ENCODE data around the gene ARSB.

DNA sequence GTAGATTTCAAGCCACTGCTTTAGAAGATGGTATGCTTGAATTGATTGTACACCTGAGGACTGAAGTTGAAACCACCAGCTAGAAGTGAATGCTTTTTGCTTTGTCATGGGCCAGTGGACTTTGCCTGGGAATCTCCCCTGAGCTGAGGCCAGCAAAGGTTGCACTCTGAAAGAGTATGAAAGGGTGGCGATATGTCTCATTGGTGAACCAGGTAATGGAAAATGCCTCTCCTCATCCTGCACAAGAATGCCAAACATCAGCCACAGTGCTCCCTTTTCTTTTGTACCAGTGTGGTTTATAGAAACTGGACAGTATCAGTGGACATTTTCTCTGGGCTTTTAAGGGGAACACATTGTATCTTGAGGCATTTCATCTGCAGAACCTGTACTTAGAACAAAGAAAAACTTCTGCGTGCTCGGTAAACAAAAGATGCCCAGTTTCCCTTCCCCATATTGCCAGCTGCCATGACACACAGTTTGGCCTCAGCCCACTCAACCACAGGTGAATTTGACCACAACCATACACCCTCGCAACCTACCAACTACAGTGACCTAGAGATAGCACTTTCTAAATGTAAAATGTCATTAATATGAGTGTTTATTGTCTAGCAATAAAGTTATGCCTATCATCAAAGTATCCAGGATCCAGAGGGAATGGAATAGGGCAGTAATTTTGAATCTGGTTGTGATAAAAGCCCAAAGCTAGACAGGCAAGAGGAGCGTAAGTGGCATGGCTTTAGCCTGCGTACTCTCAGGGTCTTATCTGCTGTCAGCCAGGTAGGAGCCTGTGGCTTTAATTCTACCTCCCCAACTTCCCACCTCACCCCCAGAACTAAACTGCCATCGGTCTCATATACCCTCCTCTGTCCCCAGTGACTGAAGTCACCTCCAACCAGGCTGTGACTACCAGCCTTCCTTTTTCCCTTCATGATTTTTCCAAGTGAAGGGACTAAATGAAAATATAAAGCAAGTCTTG is 257.0 kb downstream of the ARSB start:
- TF ChIP-seq, protein P1, sequence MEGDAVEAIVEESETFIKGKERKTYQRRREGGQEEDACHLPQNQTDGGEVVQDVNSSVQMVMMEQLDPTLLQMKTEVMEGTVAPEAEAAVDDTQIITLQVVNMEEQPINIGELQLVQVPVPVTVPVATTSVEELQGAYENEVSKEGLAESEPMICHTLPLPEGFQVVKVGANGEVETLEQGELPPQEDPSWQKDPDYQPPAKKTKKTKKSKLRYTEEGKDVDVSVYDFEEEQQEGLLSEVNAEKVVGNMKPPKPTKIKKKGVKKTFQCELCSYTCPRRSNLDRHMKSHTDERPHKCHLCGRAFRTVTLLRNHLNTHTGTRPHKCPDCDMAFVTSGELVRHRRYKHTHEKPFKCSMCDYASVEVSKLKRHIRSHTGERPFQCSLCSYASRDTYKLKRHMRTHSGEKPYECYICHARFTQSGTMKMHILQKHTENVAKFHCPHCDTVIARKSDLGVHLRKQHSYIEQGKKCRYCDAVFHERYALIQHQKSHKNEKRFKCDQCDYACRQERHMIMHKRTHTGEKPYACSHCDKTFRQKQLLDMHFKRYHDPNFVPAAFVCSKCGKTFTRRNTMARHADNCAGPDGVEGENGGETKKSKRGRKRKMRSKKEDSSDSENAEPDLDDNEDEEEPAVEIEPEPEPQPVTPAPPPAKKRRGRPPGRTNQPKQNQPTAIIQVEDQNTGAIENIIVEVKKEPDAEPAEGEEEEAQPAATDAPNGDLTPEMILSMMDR (IDR thresholded peaks at IDR 0.05): no peak
- TF ChIP-seq ZFX (IDR thresholded peaks at IDR 0.05; ENCODE audit: borderline replicate concordance): no peak

All from 22Rv1 (cell line).